MG63 (cell line): ENCODE measurements around the gene ALAS1. TPM values are rescaled to one million over a fixed set of nuclear protein-coding genes. Genes with fewer than 3 reads are reported as not detected.

Experiments
- DNase-seq: peaks from one replicate; pipeline ENCODE4 v3.0.0-alpha.2; 2020
- H3K27me3 ChIP-seq: fragments of 250-450 bp; sonication (Bioruptor Pico); 2 replicates; pipeline ENCODE4 v1.5.1; 2020; ENCODE audit warnings: mild to moderate bottlenecking, moderate library complexity
- H3K36me3 ChIP-seq: fragments of 250-450 bp; sonication (Bioruptor Pico); 2 replicates; pipeline ENCODE4 v1.5.1; 2020; ENCODE audit warnings: mild to moderate bottlenecking, moderate library complexity
- H3K4me3 ChIP-seq: fragments of 250-450 bp; sonication (Bioruptor Pico); 2 replicates; pipeline ENCODE4 v1.5.1; 2020; ENCODE audit warnings: mild to moderate bottlenecking, moderate library complexity
- H3K9me3 ChIP-seq: fragments of 250-450 bp; sonication (Bioruptor Pico); 2 replicates; pipeline ENCODE4 v1.5.1; 2020; ENCODE audit warnings: mild to moderate bottlenecking, moderate library complexity
- total RNA-seq: library from RNA; depleted of rRNA; stranded (reverse); fragments of >200 nt; shearing (Covaris generic); gene quantifications from 2 replicates; pipeline ENCODE4 v1.2.3, GENCODE V29; 2014; ENCODE audit warnings: low replicate concordance

Gene ALAS1
- total RNA-seq, 1 experiment from 2014 or later = 34.0 TPM

GRCh38 chr3:52208556-52208955, 10.6 kb downstream of the ALAS1 start:
- DNase-seq = no peak
- Histone ChIP-seq H3K36me3 (peaks cover 49% of the 10 kb centered on the region), H3K27me3 (no peaks in the 10 kb centered on the region), H3K9me3 (no peaks in the 10 kb centered on the region; the same call in 1 of the 2 replicates), H3K4me3 (no peak overlapping the region)

GRCh38 chr3:52210037-52210436, 12.1 kb downstream of the ALAS1 start:
- H3K36me3 ChIP-seq = peaks cover 34% of the 10 kb centered on the region
- no peak overlapping the region for H3K4me3 ChIP-seq
- no peaks in the 10 kb centered on the region; the same call in 1 of the 2 replicates for H3K9me3 ChIP-seq
- DNase-seq = no peak
- no peaks in the 10 kb centered on the region for H3K27me3 ChIP-seq

- Histone ChIP-seq H3K27me3 (no peaks in the 10 kb centered on the region), H3K9me3 (no peaks in the 10 kb centered on the region; the same call in 1 of the 2 replicates), H3K36me3 (peaks cover 29% of the 10 kb centered on the region), H3K4me3 (no peak overlapping the region)
- DNase-seq = no peak
Observed at GRCh38 chr3:52210550-52211046, 12.6 kb downstream of the ALAS1 start.

- Histone ChIP-seq H3K36me3 (peaks cover 21% of the 10 kb centered on the region), H3K9me3 (no peaks in the 10 kb centered on the region; the same call in 1 of the 2 replicates), H3K27me3 (no peaks in the 10 kb centered on the region), H3K4me3 (no peak overlapping the region)
- DNase-seq = no peak
Observed at GRCh38 chr3:52211268-52211891, 13.4 kb downstream of the ALAS1 start.

GRCh38 chr3:52213005-52213404, 15.0 kb downstream of the ALAS1 start:
- Histone ChIP-seq H3K27me3 (no peaks in the 10 kb centered on the region), H3K36me3 (peaks cover 13% of the 10 kb centered on the region), H3K4me3 (no peak overlapping the region), H3K9me3 (no peaks in the 10 kb centered on the region)
- DNase-seq = no peak

GRCh38 chr3:52213901-52214300, 15.9 kb downstream of the ALAS1 start:
- Histone ChIP-seq H3K27me3 (no peaks in the 10 kb centered on the region), H3K9me3 (no peaks in the 10 kb centered on the region), H3K4me3 (no peak overlapping the region), H3K36me3 (peaks cover 9% of the 10 kb centered on the region)
- no peak for DNase-seq

GRCh38 chr3:52215351-52215750, 17.4 kb downstream of the ALAS1 start:
- Histone ChIP-seq H3K27me3 (no peaks in the 10 kb centered on the region), H3K4me3 (no peak overlapping the region), H3K36me3 (peaks cover 2% of the 10 kb centered on the region; the same call in 1 of the 2 replicates), H3K9me3 (no peaks in the 10 kb centered on the region)
- no peak for DNase-seq

GRCh38 chr3:52216585-52217408, 18.8 kb downstream of the ALAS1 start:
- no peaks in the 10 kb centered on the region for H3K27me3 ChIP-seq
- DNase-seq = peak; percentile 79
- peaks cover 2% of the 10 kb centered on the region; the same call in 1 of the 2 replicates for H3K36me3 ChIP-seq
- no peak overlapping the region for H3K4me3 ChIP-seq
- no peaks in the 10 kb centered on the region for H3K9me3 ChIP-seq

GRCh38 chr3:52217409-52217805, 19.4 kb downstream of the ALAS1 start:
- no peaks in the 10 kb centered on the region for H3K9me3 ChIP-seq
- no peak overlapping the region for H3K4me3 ChIP-seq
- H3K27me3 ChIP-seq = no peaks in the 10 kb centered on the region
- DNase-seq = no peak
- peaks cover 2% of the 10 kb centered on the region; the same call in 1 of the 2 replicates for H3K36me3 ChIP-seq

- no peak for DNase-seq
- no peaks in the 10 kb centered on the region for H3K9me3 ChIP-seq
- H3K27me3 ChIP-seq = no peaks in the 10 kb centered on the region
- no peaks in the 10 kb centered on the region; the same call in 1 of the 2 replicates for H3K36me3 ChIP-seq
- H3K4me3 ChIP-seq = no peak overlapping the region
Observed at GRCh38 chr3:52218026-52218425, 20.1 kb downstream of the ALAS1 start.

GRCh38 chr3:52218454-52218853, 20.5 kb downstream of the ALAS1 start:
- no peaks in the 10 kb centered on the region for H3K36me3 ChIP-seq
- no peak for DNase-seq
- H3K9me3 ChIP-seq = no peaks in the 10 kb centered on the region
- no peak overlapping the region for H3K4me3 ChIP-seq
- no peaks in the 10 kb centered on the region for H3K27me3 ChIP-seq

- Histone ChIP-seq H3K27me3 (no peaks in the 10 kb centered on the region), H3K36me3 (no peaks in the 10 kb centered on the region), H3K4me3 (no peak overlapping the region), H3K9me3 (no peaks in the 10 kb centered on the region)
- no peak for DNase-seq
Observed at GRCh38 chr3:52218937-52219650, 21.1 kb downstream of the ALAS1 start.

- H3K27me3 ChIP-seq = no peaks in the 10 kb centered on the region
- H3K36me3 ChIP-seq = no peaks in the 10 kb centered on the region
- H3K4me3 ChIP-seq = no peak overlapping the region
- no peaks in the 10 kb centered on the region for H3K9me3 ChIP-seq
- DNase-seq = peak; percentile 68
Observed at GRCh38 chr3:52220380-52221026, 22.5 kb downstream of the ALAS1 start.

GRCh38 chr3:52221141-52221562, 23.2 kb downstream of the ALAS1 start:
- Histone ChIP-seq H3K4me3 (no peak overlapping the region), H3K36me3 (no peaks in the 10 kb centered on the region), H3K9me3 (no peaks in the 10 kb centered on the region), H3K27me3 (no peaks in the 10 kb centered on the region)
- DNase-seq = no peak

GRCh38 chr3:52221563-52222318, 23.8 kb downstream of the ALAS1 start:
- no peaks in the 10 kb centered on the region for H3K27me3 ChIP-seq
- no peak for DNase-seq
- H3K36me3 ChIP-seq = no peaks in the 10 kb centered on the region
- H3K4me3 ChIP-seq = no peak overlapping the region
- H3K9me3 ChIP-seq = no peaks in the 10 kb centered on the region
